Right kidney (tissue), 9 donors: Measurements from ENCODE around the gene MTHFD1L.
A peak's percentile ranks its signal among the peaks of the same experiment; 100 is the strongest.
"Not testable (repeated sequence)": the region's sequence is repeated elsewhere in the genome, so short reads cannot be mapped to it uniquely, and the experiment has no call there.

Experiments
- DNase-seq: peaks from one replicate; pipeline ENCODE4 v3.0.0-alpha.2; 2016
- long read RNA-seq, 8 donors: transcript quantifications; one replicate each; lab custom pipeline, GENCODE V29; 2026

Gene MTHFD1L
- long read RNA-seq, donor 1, partial matches to known transcripts = 7 of 10 reads
- long read RNA-seq, donor 1, other reads (novel, unspliced or antisense) = 0 of 10 reads
- long read RNA-seq, donor 2, partial matches to known transcripts = 0 of 4 reads
- long read RNA-seq, donor 2, other reads (novel, unspliced or antisense) = 0 of 4 reads
- long read RNA-seq, donor 3 = 0 reads
- long read RNA-seq, donor 4, partial matches to known transcripts = 5 of 6 reads
- long read RNA-seq, donor 4, other reads (novel, unspliced or antisense) = 0 of 6 reads
- long read RNA-seq, donor 5, partial matches to known transcripts = 0 of 1 reads
- long read RNA-seq, donor 5, other reads (novel, unspliced or antisense) = 0 of 1 reads
- long read RNA-seq, donor 6, partial matches to known transcripts = 0 of 2 reads
- long read RNA-seq, donor 6, other reads (novel, unspliced or antisense) = 0 of 2 reads
- long read RNA-seq, donor 7, partial matches to known transcripts = 7 of 9 reads
- long read RNA-seq, donor 7, other reads (novel, unspliced or antisense) = 0 of 9 reads
- long read RNA-seq, donor 8 = 0 reads

DNA sequence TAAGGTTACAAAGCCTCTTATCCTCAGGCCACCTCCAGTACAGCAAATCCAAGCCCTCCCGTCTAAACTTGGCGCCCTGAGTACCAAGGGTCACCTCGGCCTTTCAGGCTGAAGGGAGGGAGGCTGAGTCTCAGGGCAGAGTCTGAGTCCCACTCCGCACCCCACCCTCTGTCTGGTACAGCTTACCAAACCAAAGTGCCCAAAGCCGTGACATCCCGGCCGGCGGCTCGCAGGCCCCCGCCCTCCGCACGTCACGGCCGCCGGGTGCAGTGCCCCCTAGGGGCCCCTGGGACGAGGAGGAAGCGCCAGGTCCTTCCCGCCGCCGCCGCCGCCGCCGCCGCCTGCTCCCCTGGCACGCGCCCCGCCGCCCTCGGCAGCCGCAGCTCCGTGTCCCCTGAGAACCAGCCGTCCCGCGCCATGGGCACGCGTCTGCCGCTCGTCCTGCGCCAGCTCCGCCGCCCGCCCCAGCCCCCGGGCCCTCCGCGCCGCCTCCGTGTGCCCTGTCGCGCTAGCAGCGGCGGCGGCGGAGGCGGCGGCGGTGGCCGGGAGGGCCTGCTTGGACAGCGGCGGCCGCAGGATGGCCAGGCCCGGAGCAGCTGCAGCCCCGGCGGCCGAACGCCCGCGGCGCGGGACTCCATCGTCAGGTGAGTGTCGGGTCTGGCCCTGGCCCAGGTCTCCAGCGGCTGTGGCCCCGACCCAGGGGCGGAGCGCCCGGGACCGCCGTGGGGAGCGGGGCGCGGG is at the start of gene MTHFD1L:
TSS of gene MTHFD1L (plus strand) at position 297 of the 741 bp plus-strand sequence. CDS start at position 418, 121 bp downstream.
- peak; percentile 80 for DNase-seq

DNA sequence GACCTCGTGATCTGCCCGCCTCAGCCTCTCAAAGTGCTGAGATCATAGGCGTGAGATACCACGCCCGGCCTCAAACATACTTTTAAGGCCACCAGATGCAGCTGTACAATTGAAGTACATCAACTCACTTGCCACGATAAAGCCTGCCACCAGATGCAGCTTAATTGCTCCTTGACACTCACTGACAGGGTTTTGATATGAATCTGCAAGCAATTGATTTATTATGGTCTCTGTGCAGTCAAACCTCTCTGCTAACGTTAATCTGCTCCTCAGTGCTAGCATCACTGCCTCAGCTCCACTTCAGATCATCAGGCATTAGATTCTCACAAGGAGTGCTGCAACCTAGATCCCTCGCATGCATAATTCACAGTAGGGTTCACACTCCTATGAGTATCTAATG is 48.9 kb upstream of the MTHFD1L start:
- DNase-seq = not testable (repeated sequence)

DNA sequence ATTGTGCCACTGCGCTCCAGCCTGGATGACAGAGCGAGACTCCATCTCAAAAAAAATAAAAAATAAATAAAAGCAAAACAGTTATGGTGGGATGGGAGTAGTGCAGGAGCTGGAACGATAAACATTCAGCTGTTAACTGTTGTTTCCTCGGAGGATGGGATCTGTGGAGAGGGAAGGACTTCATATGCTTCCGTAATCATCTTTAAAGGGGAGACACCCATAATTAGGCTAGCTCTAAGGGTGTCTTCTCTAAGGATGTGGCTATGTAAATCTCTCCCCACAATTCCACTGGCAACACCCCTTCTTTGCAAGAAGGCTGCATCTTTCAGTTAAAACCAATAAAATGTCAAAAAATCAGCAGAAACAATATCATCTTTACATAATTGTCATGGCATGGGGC is 42.6 kb upstream of the MTHFD1L start:
- no peak for DNase-seq

DNA sequence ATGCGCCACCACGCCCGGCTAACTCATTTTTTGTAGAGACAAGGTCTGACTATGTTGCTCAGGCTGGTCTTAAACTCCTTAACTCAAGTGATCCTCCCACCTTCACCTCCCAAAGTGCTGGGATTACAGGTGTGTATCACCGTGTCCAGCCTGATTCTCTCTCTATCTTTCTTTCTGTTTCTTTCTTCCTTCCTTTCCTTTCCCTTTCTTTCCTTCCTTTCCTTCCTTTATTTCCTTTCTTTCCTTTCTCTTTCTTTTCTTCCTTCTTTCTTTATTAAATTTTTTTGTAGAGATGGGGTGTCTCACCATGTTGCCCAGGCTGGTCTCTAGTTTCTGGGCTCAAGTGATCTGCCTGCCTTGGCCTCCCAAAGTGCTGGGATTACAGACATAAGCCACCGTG is 38.7 kb upstream of the MTHFD1L start:
- DNase-seq = no peak

DNA sequence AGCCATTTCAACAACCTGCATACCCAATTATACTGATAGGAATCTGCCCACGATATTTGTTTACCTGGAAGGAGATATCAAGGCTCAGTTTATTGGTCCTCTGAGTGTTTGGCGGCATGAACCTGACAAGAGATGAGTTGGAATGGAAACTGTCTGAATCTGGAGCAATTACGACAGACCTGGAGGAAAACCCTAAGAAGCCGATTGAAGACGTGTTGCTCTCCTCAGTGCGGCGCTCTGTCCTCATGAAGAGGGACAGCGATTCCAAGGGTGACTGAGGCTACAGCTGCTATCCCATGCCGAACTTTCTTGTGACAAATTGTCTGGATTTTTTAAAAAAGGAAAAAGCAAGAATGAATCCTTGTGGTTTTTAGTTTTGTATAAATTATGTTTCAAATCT is 37.4 kb upstream of the MTHFD1L start:
- DNase-seq = not testable (repeated sequence)

DNA sequence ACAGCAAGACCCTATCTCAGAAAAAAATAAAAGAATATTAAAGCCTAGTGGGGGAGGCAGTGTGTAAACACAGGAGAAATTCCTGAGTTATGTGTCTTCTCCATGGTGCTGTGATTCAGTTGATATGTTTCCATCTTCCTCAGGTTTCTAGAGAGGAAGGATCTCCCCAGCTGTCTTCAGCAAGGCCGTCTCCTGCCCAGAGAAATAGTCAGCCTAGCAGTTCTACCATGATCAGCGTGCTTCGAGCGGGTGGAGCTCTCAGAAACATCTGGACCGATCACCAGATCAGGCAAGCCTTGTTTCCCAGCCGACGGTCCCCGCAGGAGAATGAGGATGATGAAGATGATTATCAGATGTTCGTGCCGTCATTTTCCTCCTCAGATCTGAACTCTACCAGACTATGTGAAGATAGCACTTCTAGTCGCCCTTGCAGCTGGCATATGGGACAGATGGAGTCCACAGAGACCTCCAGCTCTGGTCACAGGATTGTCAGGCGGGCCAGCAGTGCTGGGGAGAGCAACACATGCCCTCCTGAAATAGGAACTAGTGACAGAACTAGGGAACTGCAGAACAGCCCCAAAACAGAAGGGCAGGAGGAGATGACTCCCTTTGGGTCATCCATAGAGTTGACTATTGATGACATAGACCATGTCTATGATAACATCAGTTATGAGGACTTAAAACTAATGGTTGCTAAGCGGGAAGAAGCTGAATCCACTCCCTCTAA is 34.9 kb upstream of the MTHFD1L start:
- no peak for DNase-seq

DNA sequence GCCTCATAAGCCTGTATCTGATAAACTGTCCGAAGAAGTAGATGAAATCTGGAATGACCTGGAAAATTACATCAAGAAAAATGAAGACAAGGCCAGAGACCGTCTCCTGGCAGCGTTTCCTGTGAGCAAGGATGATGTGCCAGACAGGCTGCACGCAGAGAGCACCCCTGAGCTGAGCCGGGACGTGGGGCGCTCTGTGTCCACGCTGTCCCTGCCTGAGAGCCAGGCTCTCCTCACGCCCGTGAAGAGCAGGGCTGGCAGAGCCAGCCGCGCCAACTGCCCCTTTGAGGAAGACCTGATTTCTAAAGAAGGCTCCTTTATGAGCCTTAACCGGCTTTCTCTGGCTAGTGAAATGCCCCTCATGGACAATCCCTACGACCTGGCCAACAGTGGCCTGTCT is 33.9 kb upstream of the MTHFD1L start:
- no peak for DNase-seq

DNA sequence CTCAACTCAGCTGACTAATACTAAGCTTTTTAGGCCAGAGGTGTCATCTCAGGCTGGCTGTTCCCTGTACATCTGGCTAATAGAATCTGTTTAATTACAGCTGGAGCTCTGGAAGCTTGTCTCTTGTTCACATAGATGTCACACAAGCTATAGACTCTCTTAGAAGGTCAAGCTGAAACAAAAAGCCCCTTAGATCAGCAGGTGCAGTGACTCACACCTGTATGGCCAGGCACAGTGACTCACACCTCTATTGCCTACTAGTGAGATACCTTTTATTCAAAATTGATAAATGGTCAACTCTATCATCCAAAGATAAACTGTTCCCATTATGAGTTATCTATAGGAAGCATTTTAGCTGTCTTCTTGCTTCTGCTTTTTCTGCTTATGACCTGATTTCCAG is 29.9 kb upstream of the MTHFD1L start:
- no peak for DNase-seq

DNA sequence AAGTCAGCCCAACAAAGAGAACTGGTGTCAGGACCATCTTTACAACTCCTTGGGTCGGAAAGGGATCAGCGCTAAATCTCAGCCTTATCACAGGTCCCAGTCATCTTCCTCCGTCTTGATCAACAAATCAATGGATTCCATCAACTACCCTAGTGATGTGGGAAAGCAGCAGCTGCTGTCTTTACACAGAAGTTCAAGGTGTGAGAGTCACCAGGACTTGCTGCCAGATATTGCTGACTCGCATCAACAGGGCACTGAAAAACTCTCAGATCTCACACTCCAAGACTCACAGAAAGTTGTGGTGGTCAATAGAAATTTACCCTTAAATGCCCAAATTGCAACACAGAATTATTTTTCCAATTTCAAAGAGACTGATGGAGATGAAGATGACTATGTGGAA is 25.3 kb upstream of the MTHFD1L start:
- no peak for DNase-seq

DNA sequence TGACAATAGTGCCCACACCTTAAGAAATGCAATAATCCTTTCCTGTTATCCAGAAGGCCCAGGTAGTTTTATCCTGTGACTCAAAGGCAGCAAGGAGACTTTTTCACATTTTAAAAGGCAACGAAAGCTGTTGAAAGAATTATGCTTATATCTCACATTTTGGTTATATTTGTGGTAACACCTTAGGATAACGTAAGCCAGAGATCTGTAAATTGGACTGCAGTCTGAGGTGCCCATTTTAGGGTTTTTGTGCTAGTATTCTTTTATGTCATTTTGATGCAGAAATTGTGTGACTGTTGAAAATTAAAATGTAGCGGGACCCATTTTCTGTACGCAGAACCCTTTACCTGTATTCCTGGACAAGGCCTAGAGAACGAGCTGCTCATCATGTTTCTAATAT is 24.3 kb upstream of the MTHFD1L start:
- no peak for DNase-seq

DNA sequence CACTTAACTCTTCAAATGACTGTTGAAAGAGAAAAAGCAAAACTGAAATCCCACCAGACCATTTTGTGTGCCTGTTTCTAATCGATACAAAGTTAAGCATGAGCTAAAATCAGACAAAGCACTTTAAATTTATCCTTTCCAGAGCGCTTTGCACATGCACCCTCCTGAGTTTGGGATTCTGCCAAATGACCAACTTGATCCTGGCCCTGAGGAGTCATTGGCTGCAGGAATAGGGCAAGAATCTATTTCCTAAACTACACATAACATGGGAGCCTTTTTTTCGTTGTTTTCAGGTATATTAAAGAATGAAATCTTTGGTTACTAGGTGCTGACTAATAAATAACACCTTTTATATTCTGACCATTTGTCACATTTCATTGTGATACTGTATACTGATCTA is 23.8 kb upstream of the MTHFD1L start:
- DNase-seq = no peak

DNA sequence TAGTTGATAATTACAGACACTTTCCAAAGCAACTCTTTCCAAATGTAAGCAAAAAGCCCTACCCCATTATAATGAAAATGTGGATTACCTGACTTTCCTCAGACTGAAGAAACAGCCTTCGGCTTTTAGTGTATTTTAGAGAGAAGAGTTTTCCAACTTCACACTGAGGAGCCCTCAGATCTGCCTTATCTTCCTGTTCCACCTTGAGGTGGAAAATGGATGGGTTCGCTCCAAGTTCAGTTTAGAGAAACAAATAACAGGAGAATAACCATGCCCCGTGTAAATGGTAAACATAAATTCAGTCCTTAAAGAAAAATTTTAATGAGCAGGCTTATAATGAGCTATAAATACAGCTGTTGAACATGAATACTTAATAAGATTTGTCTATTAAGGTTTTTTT is 21.1 kb upstream of the MTHFD1L start:
- no peak for DNase-seq

DNA sequence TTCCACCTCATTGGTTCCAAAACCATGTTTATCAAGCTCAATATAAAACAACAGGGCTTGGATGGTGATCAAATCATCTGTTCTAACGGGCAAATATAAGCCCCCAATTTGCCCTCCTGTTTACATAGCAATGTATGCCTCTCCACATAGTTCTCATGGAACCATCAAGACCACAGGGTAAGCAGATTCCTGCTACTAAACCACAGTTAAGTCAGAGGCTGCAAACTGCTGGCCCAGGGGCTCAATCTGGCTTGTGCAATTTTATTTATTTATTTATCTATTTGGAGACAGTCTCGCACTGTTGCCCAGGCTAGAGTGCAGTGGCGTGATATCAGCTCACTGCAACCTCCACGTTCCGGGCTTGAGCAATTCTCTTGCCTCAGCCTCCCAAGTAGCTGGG is 18.9 kb upstream of the MTHFD1L start:
- DNase-seq = no peak

DNA sequence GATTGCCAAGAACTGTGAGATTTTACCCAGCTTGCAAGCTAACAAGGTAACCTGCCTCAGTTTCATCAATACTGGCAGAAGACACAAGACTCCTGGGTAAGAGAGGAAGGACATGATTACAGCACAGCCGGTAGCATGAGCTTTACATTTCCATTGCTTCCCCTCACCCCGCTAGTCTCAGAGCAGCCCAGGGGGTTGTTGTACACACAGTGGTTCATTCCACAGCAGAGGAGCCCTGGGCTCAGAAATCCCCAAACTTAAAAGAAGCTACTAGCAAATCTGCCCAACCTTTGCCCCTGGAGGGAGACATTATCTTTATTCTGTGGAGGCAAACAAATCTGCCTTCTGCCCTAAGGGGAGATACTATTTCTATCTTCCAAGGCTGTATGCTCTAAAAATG is 17.1 kb upstream of the MTHFD1L start:
- DNase-seq = no peak

DNA sequence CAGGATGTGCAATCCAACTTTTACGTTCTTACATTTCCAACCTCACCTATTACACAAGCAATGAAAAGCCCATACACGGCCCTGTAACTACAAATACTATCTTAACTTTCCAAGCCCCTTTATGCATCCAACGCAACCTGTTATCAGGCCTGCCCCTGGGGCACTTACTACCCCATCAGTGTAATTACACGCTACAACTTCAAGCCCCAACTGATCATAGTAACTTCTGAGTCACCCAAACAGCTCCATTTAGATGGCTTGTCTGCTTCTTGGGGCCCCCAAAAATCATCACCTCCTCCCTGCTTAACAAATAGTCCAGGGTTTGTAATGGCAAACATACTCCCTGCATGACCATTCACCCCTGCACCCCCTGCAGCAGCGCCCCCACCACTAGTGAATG is 11.1 kb upstream of the MTHFD1L start:
- not testable (repeated sequence) for DNase-seq

DNA sequence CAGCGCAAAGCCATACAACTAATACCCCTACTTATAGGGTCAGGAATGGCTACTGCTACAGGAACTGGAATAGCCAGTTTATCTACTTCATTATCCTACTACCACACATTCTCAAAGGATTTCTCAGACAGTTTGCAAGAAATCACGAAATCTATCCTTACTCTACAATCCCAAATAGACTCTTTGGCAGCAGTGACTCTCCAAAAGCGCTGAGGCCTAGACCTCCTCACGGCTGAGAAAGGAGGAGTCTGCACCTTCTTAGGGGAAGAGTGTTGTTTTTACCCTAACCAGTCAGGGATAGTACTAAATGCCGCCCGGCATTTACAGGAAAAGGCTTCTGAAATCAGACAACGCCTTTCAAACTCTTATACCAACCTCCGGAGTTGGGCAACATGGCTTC is 10.3 kb upstream of the MTHFD1L start:
- DNase-seq = not testable (repeated sequence)

DNA sequence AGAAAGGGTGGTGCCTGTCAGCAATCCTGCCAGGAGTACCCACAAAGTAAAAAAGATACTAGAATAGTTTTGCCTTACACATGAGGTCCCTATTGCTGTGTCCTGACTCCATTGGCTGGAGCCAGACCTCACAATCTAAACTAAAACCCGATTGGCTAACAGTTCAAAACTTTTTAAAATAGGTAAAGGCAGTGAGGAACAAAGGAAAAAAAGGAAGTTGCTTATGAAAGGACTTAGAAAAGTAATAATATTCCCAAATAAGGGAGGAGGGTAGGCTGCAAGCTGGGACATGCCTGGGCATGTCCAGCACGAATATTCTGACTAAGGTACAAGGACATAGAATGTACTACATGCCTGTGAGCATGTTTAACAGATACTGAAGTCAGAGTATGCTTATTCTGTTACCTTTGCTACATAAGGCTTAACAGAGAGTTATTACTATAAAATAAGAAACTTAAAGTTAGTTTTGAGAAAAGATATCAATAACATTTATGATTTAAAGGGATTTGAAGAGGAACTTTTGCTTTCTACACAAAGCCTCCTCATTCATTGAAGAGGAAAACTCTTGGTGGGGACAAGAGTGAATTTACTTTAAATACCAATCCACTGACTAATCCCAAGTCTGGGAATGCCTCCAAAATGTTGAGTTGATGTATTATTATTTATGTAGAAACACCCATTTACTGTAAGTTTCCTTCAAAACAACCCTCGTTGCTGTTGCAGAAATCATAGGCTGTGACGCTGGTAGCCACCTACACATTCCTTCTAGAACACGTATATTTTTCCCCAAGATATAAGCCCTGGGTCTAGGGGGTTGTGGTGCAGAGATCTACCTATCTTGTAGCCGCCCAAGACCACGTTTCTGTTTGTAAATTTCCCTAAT is 8.2 kb upstream of the MTHFD1L start:
- DNase-seq = no peak

DNA sequence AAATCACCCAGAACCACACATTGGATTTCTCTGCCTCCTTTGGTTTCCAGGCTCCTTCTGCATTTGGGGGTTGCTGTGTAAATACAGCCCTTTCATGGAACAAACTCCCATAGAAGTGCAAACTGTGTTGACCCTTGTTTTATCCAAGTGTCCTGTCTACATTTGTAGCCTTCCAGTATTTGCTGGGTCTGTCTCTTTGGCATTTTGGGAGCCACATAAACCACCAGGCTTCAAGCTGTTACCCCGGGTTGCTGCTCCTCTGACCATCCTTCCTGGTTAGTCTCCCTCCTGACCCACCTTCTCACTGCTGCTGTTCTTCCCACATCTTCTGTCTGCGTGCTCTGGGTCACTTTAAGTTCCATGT is 7.6 kb upstream of the MTHFD1L start:
- no peak for DNase-seq

DNA sequence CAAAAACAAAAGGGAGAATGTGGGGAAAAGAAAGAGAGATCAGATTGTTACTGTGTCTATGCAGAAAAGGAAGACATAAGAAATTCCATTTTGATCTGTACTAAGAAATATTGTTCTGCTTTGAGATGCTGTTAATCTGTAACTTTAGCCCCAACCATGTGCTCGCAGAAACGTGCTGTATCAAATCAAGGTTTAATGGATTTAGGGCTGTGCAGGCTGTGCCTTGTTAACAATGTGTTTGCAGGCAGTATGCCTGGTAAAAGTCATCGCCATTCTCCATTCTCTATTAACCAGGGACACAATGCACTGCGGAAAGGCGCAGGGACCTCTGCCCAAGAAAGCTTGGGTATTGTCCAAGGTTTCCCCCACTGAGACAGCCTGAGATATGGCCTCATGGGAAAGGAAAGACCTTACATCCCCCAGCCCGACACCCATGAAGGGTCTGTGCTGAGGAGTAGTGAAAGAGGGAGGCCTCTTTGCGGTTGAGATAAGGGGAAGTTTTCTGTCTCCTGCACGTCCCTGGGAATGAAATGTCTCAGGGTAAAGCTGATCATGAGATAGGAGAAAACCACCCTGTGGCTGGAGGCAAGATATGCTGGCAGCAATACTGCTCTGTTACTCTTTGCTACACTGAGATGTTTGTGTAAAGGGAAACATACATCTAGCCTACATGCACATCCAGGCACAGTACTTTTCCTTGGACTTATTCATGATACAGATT is 3.9 kb upstream of the MTHFD1L start:
- DNase-seq = not testable (repeated sequence)

DNA sequence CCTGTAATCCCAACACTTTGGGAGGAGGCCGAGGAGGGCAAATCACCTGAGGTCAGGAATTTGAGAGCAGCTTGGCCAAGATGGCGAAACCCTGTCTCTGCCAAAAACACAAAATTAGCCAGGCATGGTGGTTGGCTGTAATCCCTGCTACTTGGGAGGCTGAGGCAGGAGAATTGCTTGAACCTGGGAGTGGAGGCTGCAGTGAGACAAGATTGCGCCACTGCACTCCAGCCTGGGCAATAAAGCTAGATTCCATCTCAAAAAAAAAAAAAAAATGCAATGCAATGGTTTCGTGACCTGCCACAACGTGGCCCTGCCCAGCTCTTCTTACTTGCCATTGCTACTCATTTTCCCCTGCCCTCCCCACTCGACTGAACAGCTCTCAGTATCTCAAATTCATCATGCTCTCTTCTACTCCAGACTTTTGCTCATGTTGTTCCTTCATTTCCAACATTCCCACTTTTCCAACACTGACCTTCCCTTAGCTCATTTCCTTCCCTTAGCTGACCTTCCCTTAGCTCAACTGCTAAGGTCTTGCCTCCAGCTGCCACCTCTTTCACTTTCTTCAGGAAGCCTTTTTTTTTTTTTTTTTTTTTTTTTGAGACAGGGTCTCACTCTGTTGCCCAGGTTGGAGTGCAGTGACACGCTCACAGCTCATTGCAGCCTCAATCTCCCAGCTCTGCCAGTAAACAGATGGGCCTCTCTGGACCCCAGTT is 2.1 kb upstream of the MTHFD1L start:
- DNase-seq = no peak

DNA sequence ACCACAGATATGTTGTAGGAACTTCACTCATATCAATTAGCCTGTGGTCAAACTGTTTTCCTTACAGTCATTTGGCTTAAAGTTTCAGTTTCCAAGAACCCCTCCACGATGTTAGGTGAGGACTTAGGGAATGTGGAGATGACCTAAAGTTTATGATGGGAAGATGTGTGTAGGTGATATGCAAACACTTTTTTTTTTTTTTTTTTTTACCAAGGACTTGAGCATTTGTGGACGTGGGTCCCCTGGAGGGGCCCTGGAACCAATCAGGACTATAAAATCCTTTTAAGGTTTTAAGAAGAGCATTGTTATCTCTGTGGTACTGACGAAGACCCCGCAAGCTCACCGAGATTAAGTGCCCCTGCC is 478 bp upstream of the MTHFD1L start:
- DNase-seq = no peak
